ENCODE measurements around the gene PCDH1. TPM values are rescaled to one million over a fixed set of nuclear protein-coding genes. Genes with fewer than 3 reads are reported as not detected.
A peak's percentile ranks its signal among the peaks of the same experiment; 100 is the strongest.
"Not testable (repeated sequence)": the region's sequence is repeated elsewhere in the genome, so short reads cannot be mapped to it uniquely, and the experiment has no call there.

The PCDH1 gene
- total RNA-seq, 1 donor from 2014 or later, result 6.3 TPM

DNA sequence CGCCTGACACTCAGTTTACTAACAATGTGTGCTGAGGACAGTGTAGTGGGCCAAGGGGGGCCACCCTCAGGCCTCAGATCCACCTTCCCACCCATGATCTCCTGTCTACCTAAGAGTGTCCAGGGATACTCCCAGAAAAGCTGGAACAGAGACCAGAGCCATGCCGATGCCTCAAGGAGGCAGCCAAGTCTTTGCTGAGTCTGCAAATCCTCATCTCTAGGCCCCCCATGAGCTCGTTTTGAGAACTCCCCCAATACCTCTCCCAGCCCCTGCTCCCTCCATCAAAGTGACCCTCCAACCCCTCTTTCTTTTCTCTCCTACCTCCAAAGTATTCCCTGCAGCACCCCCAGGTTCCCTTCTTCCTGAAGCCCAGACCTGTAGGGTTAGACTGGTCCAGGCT lies 53.5 kb downstream of the PCDH1 start:
- Mint-ChIP-seq H3K36me3 (ENCODE audit: unreplicated experiment) (no peaks in the 10 kb centered on the region), H3K9me3 (ENCODE audit: unreplicated experiment) (no peaks in the 10 kb centered on the region), H3K27ac (ENCODE audit: unreplicated experiment) (no peak overlapping the region), H3K4me1 (ENCODE audit: unreplicated experiment) (peaks cover 29% of the 10 kb centered on the region), H3K27me3 (ENCODE audit: unreplicated experiment) (peaks cover 10% of the 10 kb centered on the region), H3K4me3 (ENCODE audit: unreplicated experiment) (no peak overlapping the region)
- TF ChIP-seq, protein P1, sequence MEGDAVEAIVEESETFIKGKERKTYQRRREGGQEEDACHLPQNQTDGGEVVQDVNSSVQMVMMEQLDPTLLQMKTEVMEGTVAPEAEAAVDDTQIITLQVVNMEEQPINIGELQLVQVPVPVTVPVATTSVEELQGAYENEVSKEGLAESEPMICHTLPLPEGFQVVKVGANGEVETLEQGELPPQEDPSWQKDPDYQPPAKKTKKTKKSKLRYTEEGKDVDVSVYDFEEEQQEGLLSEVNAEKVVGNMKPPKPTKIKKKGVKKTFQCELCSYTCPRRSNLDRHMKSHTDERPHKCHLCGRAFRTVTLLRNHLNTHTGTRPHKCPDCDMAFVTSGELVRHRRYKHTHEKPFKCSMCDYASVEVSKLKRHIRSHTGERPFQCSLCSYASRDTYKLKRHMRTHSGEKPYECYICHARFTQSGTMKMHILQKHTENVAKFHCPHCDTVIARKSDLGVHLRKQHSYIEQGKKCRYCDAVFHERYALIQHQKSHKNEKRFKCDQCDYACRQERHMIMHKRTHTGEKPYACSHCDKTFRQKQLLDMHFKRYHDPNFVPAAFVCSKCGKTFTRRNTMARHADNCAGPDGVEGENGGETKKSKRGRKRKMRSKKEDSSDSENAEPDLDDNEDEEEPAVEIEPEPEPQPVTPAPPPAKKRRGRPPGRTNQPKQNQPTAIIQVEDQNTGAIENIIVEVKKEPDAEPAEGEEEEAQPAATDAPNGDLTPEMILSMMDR (IDR thresholded peaks at IDR 0.05), result no peak
- DNase-seq (ENCODE audit: extremely low spot score, unreplicated experiment), result no peak

DNA sequence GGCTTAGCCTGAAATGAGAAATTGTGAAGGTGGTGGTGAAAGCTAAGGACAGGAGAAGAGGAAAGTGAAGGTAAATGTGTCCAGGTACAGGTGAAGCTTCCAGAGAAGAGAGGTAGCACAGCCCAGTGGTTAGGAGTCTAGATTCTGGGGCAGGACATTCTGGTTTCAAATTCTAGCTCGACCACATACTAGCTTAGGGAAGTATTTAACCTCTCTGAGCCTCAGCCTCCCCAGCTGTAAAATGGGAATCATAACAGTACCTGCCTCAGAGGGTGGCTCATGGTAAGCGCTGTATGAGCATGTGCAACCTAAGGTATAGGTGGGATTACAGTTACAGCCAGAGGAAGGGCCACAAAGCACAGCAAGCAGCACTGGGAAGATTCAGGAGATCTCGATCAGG lies 55.2 kb downstream of the PCDH1 start:
- Mint-ChIP-seq H3K27me3 (ENCODE audit: unreplicated experiment) (peaks cover 14% of the 10 kb centered on the region), H3K9me3 (ENCODE audit: unreplicated experiment) (no peaks in the 10 kb centered on the region), H3K4me3 (ENCODE audit: unreplicated experiment) (no peak overlapping the region), H3K27ac (ENCODE audit: unreplicated experiment) (no peak overlapping the region), H3K4me1 (ENCODE audit: unreplicated experiment) (peaks cover 29% of the 10 kb centered on the region), H3K36me3 (ENCODE audit: unreplicated experiment) (no peaks in the 10 kb centered on the region)
- DNase-seq (ENCODE audit: extremely low spot score, unreplicated experiment), result no peak
- TF ChIP-seq, protein P1 (IDR thresholded peaks at IDR 0.05), result no peak

DNA sequence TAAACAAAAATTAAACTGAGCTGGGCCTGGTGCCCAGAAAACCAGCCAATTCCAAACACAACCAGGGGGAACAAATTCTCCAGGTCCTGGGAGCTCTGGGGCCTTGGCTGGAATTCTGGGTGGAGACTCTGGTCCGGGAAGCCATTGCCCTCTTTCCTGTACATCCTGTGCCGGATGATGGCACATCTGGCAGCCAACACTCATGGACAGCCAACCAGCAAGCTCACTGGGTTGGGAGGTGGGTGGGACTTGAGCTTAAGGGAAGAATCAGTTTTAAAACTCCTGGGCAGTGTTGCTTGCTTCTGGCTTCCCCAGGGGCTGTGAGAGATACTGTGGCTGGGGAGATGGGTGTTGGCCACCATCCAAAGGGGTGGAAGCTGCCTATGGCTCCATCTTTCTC lies 56.1 kb downstream of the PCDH1 start:
- Mint-ChIP-seq H3K27me3 (ENCODE audit: unreplicated experiment) (peaks cover 15% of the 10 kb centered on the region), H3K4me1 (ENCODE audit: unreplicated experiment) (peaks cover 26% of the 10 kb centered on the region), H3K36me3 (ENCODE audit: unreplicated experiment) (no peaks in the 10 kb centered on the region), H3K4me3 (ENCODE audit: unreplicated experiment) (no peak overlapping the region), H3K27ac (ENCODE audit: unreplicated experiment) (peak overlapping the region; percentile 91), H3K9me3 (ENCODE audit: unreplicated experiment) (no peaks in the 10 kb centered on the region)
- DNase-seq (ENCODE audit: extremely low spot score, unreplicated experiment), result no peak
- TF ChIP-seq, protein P1 (IDR thresholded peaks at IDR 0.05), result no peak

DNA sequence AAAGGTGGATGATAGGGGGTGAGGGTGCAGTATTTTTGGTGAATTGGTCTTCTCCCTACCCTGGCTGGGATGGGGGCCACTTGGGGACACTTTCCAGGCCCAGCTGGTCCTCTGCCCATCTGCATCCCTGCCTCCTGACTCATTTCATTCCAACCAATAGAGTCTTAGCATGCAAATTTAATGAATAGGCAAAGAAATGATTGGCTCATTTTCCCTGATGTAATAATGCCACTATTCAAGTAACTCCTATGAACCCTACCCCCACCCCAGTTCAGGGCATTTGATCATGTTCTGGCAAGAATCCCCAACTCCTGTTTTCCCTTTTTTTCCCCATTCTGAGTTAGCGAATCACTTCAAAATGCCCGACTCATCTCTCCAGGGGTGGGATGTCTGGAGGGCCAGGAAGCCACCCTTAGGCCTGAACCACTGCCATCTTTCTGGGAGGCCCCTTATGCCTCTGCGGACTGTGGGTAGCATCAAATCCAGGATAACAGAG lies 56.7 kb downstream of the PCDH1 start:
- Mint-ChIP-seq H3K27me3 (ENCODE audit: unreplicated experiment) (peaks cover 22% of the 10 kb centered on the region), H3K9me3 (ENCODE audit: unreplicated experiment) (no peaks in the 10 kb centered on the region), H3K4me3 (ENCODE audit: unreplicated experiment) (no peak overlapping the region), H3K36me3 (ENCODE audit: unreplicated experiment) (no peaks in the 10 kb centered on the region), H3K27ac (ENCODE audit: unreplicated experiment) (peak overlapping the region; percentile 91), H3K4me1 (ENCODE audit: unreplicated experiment) (peaks cover 28% of the 10 kb centered on the region)
- DNase-seq (ENCODE audit: extremely low spot score, unreplicated experiment), result no peak
- TF ChIP-seq, protein P1 (IDR thresholded peaks at IDR 0.05), result no peak

DNA sequence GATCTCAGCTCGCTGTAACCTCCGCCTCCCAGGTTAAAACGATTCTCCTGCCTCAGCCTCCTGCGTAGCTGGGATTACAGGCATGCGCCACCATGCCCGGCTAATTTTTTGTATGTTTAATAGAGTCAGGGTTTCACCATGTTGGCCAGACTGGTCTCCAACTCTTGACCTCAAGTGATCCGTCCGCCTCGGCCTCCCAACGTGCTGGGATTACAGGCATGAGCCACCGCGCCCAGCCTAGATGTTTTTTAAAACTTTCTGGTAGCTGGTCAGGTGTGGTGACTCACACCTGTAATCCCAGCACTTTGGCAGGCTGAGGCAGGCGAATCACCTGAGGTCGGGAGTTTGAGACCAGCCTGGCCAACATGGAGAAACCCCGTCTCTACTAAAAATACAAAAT lies 57.5 kb downstream of the PCDH1 start:
- not testable (repeated sequence) for H3K27ac Mint-ChIP-seq (ENCODE audit: unreplicated experiment); H3K9me3 Mint-ChIP-seq (ENCODE audit: unreplicated experiment); H3K36me3 Mint-ChIP-seq (ENCODE audit: unreplicated experiment); DNase-seq (ENCODE audit: extremely low spot score, unreplicated experiment); H3K4me3 Mint-ChIP-seq (ENCODE audit: unreplicated experiment)
- Mint-ChIP-seq H3K4me1 (ENCODE audit: unreplicated experiment) (peaks cover 26% of the 10 kb centered on the region), H3K27me3 (ENCODE audit: unreplicated experiment) (peaks cover 26% of the 10 kb centered on the region)

DNA sequence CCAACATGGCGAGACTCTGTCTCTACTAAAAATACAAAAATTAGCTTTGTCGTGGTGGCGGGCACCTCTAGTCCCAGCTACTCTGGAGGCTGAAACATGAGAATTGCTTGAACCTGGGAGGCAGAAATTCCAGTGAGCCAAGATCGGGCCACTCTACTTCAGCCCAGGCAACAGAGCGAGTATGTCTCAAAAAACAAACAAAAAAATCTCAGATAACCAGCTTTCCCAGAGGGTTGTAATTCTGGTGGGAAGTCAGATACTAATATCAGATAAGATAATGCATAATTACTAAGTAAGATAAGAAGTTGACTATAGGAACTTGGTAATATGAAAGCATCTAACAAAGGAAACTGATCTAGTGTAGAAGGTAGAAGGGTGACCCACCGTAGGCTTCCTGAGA lies 60.6 kb downstream of the PCDH1 start:
- Mint-ChIP-seq H3K4me1 (ENCODE audit: unreplicated experiment) (peaks cover 18% of the 10 kb centered on the region), H3K9me3 (ENCODE audit: unreplicated experiment) (no peaks in the 10 kb centered on the region), H3K27ac (ENCODE audit: unreplicated experiment) (no peak overlapping the region), H3K27me3 (ENCODE audit: unreplicated experiment) (peaks cover 30% of the 10 kb centered on the region), H3K36me3 (ENCODE audit: unreplicated experiment) (no peaks in the 10 kb centered on the region), H3K4me3 (ENCODE audit: unreplicated experiment) (no peak overlapping the region)
- no peak for DNase-seq (ENCODE audit: extremely low spot score, unreplicated experiment)
- TF ChIP-seq, protein P1 (IDR thresholded peaks at IDR 0.05), result no peak
